Fibroblast of lung (primary cell): Measurements from ENCODE around the gene PLA2G4C. TPM values are rescaled to one million over a fixed set of nuclear protein-coding genes. Genes with fewer than 3 reads are reported as not detected.

Experiments
- DNase-seq, 2 donors: peaks; one replicate each; pipeline versions ENCODE4 v3.0.0 to v3.0.0-alpha.2; 2010; ENCODE audit warnings: low read depth in 2 of 2
- H2AFZ ChIP-seq: 2 replicates; pipeline ENCODE4 v1.5.1; 2012; ENCODE audit warnings: low read length, control low read depth, inconsistent platforms
- H3K27ac ChIP-seq: 2 replicates; pipeline ENCODE4 v1.5.1; 2011; ENCODE audit warnings: low read length, control low read depth; ENCODE audit not compliant: insufficient read depth
- H3K27me3 ChIP-seq: 2 replicates; pipeline ENCODE4 v1.5.1; 2011; ENCODE audit warnings: mild to moderate bottlenecking, low read length; ENCODE audit not compliant: control insufficient read depth, insufficient read depth
- H3K36me3 ChIP-seq: 2 replicates; pipeline ENCODE4 v1.5.1; 2011; ENCODE audit warnings: low read length; ENCODE audit not compliant: control insufficient read depth, insufficient read depth
- H3K4me1 ChIP-seq: 2 replicates; pipeline ENCODE4 v1.5.1; 2011; ENCODE audit warnings: low read length; ENCODE audit not compliant: control insufficient read depth, insufficient read depth; ENCODE audit errors: extremely low read depth
- H3K4me2 ChIP-seq: 2 replicates; pipeline ENCODE4 v1.5.1; 2011; ENCODE audit warnings: low read length, control low read depth; ENCODE audit not compliant: insufficient read depth; ENCODE audit errors: extremely low read depth
- H3K4me3 ChIP-seq, 4 experiments: fragments of 200-600 bp in 1 of 4; sonication (generic) in 1 of 4; replicated peaks in 1 of 4; 2 replicates each; pipeline ENCODE4 v1.5.1; 2011 to 2016; ENCODE audit warnings: low read length in 4 of 4, low read depth in 3 of 4, mild to moderate bottlenecking in 3 of 4, control low read depth in 2 of 4, inconsistent platforms in 1 of 4, mixed read lengths in 1 of 4; ENCODE audit not compliant: insufficient read depth in 1 of 4; ENCODE audit errors: control extremely low read depth in 1 of 4
- H3K79me2 ChIP-seq: 2 replicates; pipeline ENCODE4 v1.5.1; 2012; ENCODE audit warnings: mild to moderate bottlenecking, low read length, inconsistent platforms; ENCODE audit not compliant: control insufficient read depth, insufficient read depth
- H3K9ac ChIP-seq: 2 replicates; pipeline ENCODE4 v1.5.1; 2011; ENCODE audit warnings: mild to moderate bottlenecking, low read length, control low read depth; ENCODE audit not compliant: insufficient read depth
- H3K9me3 ChIP-seq: 2 replicates; pipeline ENCODE4 v1.5.1; 2012; ENCODE audit warnings: low read depth, low read length; ENCODE audit not compliant: control insufficient read depth, insufficient read depth
- H4K20me1 ChIP-seq: 2 replicates; pipeline ENCODE4 v1.5.1; 2011; ENCODE audit warnings: low read length; ENCODE audit not compliant: control insufficient read depth, insufficient read depth; ENCODE audit errors: extremely low read depth
- EZH2 ChIP-seq: IDR thresholded peaks from 2 replicates; pipeline ENCODE4 v1.5.1; 2012; ENCODE audit warnings: low read length, control low read depth, mild to moderate bottlenecking; ENCODE audit errors: missing control alignments
- polyA plus RNA-seq, 2 donors: library from polyadenylated mRNA; depleted of rRNA in 1 of 2; stranded (reverse) in 1 of 2; unstranded in 1 of 2; fragments of >200 nt; gene quantifications; 2 replicates each; pipeline ENCODE4 v1.2.1, GENCODE V29; 2011 to 2012; ENCODE audit warnings: missing spikeins in 1 of 2
- total RNA-seq: library from RNA; depleted of rRNA; stranded (reverse); fragments of >200 nt; gene quantifications from 2 replicates; pipeline ENCODE4 v1.2.1, GENCODE V29; 2014
- TF ChIP-seq, protein P1 (sequence below), 2 donors: IDR thresholded peaks in 1 of 2; conservative IDR thresholded peaks in 1 of 2; 1 replicate in 1 of 2; 2 replicates in 1 of 2; pipeline ENCODE4 v1.5.1; 2011 to 2012; ENCODE audit warnings: low read length in 2 of 2, control low read depth in 1 of 2, inconsistent platforms in 1 of 2, low read depth in 1 of 2, mild to moderate bottlenecking in 1 of 2

PLA2G4C gene
- total and polyA plus RNA-seq, 2 donors (not counting 1 experiment from before 2014, with no cell fraction given) = 4.6 to 31.9 TPM

DNA sequence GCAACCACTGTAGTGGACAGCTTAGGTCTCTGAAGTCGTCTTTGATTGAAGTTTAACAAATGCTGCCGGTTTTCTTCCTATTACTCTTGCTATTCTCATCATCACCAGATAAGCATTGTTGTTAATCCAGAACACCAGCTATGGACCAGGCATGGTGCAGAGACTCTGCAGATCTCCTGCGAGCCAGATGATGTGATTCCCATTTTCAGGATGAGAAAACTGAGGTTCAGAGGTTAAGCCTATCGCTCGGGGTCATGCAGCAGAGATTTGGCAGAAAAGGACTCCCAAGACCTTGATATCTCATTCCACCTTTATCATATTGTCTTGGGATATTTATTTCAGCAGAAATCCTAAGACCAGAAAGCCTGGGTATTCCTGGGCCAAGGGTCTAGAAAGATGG is 50.2 kb downstream of the PLA2G4C start:
- Histone ChIP-seq H3K9ac (no peak overlapping the region), H3K4me2 (no peak overlapping the region), H3K36me3 (no peaks in the 10 kb centered on the region), H3K79me2 (no peaks in the 10 kb centered on the region), H3K9me3 (no peaks in the 10 kb centered on the region), H2AFZ (no peak overlapping the region), H3K4me3 (no peak overlapping the region), H4K20me1 (no peaks in the 10 kb centered on the region), H3K4me1 (no peaks in the 10 kb centered on the region), H3K27me3 (no peaks in the 10 kb centered on the region), H3K27ac (no peak overlapping the region)
- DNase-seq = no peak
- TF ChIP-seq EZH2 = no peak

DNA sequence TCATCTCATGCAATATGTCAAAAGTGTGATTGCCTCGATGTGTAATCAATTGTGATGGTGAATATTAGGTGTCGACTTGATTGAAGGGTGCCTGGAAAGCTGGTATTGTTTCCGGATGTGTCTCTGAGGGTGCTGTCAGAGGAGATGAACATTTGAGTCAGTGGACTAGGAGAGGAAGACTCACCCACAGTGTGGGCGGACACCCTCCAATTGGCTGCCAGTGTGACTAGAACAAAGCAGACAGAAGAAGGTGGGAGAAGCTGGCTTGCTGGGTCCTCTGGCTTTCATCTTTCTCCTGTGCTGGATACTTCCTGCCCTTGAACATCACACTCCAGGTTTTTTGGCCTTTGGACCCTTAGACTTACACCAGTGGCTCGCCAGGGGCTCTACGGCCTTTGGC is 51.3 kb downstream of the PLA2G4C start:
- Histone ChIP-seq H3K9me3 (no peaks in the 10 kb centered on the region), H3K4me2 (no peak overlapping the region), H4K20me1 (no peaks in the 10 kb centered on the region), H3K79me2 (no peaks in the 10 kb centered on the region), H2AFZ (no peak overlapping the region), H3K9ac (no peak overlapping the region), H3K4me3 (no peak overlapping the region), H3K36me3 (no peaks in the 10 kb centered on the region), H3K27ac (no peak overlapping the region), H3K4me1 (no peaks in the 10 kb centered on the region), H3K27me3 (no peaks in the 10 kb centered on the region)
- no peak for TF ChIP-seq EZH2
- TF ChIP-seq, protein P1, sequence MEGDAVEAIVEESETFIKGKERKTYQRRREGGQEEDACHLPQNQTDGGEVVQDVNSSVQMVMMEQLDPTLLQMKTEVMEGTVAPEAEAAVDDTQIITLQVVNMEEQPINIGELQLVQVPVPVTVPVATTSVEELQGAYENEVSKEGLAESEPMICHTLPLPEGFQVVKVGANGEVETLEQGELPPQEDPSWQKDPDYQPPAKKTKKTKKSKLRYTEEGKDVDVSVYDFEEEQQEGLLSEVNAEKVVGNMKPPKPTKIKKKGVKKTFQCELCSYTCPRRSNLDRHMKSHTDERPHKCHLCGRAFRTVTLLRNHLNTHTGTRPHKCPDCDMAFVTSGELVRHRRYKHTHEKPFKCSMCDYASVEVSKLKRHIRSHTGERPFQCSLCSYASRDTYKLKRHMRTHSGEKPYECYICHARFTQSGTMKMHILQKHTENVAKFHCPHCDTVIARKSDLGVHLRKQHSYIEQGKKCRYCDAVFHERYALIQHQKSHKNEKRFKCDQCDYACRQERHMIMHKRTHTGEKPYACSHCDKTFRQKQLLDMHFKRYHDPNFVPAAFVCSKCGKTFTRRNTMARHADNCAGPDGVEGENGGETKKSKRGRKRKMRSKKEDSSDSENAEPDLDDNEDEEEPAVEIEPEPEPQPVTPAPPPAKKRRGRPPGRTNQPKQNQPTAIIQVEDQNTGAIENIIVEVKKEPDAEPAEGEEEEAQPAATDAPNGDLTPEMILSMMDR (conservative IDR thresholded peaks at IDR 0.05 in 1 of 2, IDR thresholded peaks at IDR 0.05 in 1 of 2; ENCODE audit: low read depth in 1 of 2, low read length in 2 of 2) = no peak
- DNase-seq = no peak

DNA sequence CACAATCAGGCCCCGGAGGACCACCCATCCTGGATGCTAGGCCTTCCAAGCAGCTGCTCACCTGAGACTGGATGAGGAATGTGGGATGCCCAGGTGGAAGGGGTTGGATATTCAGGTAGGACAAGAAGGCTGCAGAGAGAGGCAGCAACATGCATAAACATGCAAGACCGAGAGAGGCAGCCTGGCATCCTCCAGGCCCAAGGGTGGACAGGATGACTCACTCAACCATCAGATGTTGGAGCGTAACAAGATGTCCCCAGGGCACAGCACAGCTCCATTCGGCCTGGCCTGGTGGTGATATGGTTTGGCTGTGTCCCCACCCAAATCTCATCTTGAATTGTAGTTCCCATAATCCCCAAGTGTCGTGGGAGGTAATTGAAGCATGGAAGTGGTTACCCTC is 56.8 kb downstream of the PLA2G4C start:
- Histone ChIP-seq H3K27ac (no peak overlapping the region), H3K79me2 (no peaks in the 10 kb centered on the region), H3K9me3 (no peaks in the 10 kb centered on the region), H3K4me1 (no peaks in the 10 kb centered on the region), H2AFZ (no peak overlapping the region), H3K27me3 (no peaks in the 10 kb centered on the region), H3K9ac (no peak overlapping the region), H3K36me3 (no peaks in the 10 kb centered on the region), H4K20me1 (no peaks in the 10 kb centered on the region), H3K4me2 (no peak overlapping the region), H3K4me3 (no peak overlapping the region)
- no peak for DNase-seq
- TF ChIP-seq, protein P1 (conservative IDR thresholded peaks at IDR 0.05 in 1 of 2, IDR thresholded peaks at IDR 0.05 in 1 of 2; ENCODE audit: low read depth in 1 of 2, low read length in 2 of 2) = no peak
- no peak for TF ChIP-seq EZH2
